ENCODE measurements around the gene IL17RC. TPM values are rescaled to one million over a fixed set of nuclear protein-coding genes. Genes with fewer than 3 reads are reported as not detected.

The IL17RC gene
- total and polyA plus RNA-seq, 12 donors = 18.6 to 62.3 (median 28.4) TPM

- H3K4me3 ChIP-seq = no peak overlapping the region
- 78% methylated on average over 8 of the region's 8 CpGs for WGBS, 2 donors
- intact Hi-C loops (cut with DNase I) = loop anchor here in 1 of 10 donors (10.0 kb wide), 1 partner anchor 67 kb away; the partner anchor contains the start of gene RPUSD3
- no peak for DNase-seq
- ATAC-seq = no peak
- no peaks in the 10 kb centered on the region for H3K36me3 ChIP-seq
- TF ChIP-seq, protein P1, sequence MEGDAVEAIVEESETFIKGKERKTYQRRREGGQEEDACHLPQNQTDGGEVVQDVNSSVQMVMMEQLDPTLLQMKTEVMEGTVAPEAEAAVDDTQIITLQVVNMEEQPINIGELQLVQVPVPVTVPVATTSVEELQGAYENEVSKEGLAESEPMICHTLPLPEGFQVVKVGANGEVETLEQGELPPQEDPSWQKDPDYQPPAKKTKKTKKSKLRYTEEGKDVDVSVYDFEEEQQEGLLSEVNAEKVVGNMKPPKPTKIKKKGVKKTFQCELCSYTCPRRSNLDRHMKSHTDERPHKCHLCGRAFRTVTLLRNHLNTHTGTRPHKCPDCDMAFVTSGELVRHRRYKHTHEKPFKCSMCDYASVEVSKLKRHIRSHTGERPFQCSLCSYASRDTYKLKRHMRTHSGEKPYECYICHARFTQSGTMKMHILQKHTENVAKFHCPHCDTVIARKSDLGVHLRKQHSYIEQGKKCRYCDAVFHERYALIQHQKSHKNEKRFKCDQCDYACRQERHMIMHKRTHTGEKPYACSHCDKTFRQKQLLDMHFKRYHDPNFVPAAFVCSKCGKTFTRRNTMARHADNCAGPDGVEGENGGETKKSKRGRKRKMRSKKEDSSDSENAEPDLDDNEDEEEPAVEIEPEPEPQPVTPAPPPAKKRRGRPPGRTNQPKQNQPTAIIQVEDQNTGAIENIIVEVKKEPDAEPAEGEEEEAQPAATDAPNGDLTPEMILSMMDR (IDR thresholded peaks at IDR 0.05) = no peak
- H3K4me1 ChIP-seq = peaks cover 7 to 21% (median 15%) of the 10 kb centered on the region in 9 donors
- no peak overlapping the region for H3K27ac ChIP-seq
- no peaks in the 10 kb centered on the region for H3K27me3 ChIP-seq
- no peaks in the 10 kb centered on the region for H3K9me3 ChIP-seq
Observed at GRCh38 chr3:9911863-9912262, 5.0 kb upstream of the IL17RC start.

DNA sequence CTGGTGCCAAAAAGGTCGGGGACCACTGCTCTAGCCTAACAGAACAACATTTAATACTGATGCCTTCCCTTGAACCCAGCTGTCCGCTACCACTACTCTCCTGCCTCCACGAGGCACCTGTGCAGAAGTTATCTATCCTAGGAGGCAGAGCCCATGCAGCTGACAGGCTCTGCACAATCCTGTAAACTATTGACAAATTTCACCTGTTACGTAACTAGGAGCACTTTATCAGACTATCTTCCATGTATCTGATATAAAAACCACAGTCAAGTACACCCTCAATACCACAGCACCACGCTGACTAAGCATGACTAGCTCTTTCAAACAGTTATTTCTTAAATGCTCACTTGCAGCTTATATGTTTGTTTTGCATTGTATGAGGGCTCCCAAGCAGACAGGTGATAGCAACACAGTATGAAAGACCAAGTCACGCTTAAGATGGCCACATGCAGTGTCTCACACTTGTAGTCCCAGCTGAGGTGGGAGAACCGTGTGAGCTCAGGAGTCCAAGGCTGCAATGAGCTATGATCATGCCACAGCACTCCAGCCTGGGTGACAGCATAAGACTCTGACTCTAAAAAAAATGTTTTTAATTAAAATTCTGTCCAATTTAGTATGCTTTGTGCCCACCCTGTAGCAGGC is 4.5 kb upstream of the IL17RC start:
- DNase-seq (no peak), ATAC-seq (no peak)
- TF ChIP-seq, protein P1 (IDR thresholded peaks at IDR 0.05) = no peak
- Histone ChIP-seq H3K27ac (no peak overlapping the region), H3K36me3 (no peaks in the 10 kb centered on the region), H3K27me3 (no peaks in the 10 kb centered on the region), H3K4me1 (peaks cover 7 to 26% (median 20%) of the 10 kb centered on the region in 9 donors), H3K4me3 (no peak overlapping the region), H3K9me3 (no peaks in the 10 kb centered on the region)
- 84 to 88% methylated on average over 7 of the region's 7 CpGs for WGBS, 2 donors
- intact Hi-C loops (cut with DNase I) = loop anchor here in 1 of 10 donors (10.0 kb wide), 1 partner anchor 68 kb away; the partner anchor contains the start of gene RPUSD3

DNA sequence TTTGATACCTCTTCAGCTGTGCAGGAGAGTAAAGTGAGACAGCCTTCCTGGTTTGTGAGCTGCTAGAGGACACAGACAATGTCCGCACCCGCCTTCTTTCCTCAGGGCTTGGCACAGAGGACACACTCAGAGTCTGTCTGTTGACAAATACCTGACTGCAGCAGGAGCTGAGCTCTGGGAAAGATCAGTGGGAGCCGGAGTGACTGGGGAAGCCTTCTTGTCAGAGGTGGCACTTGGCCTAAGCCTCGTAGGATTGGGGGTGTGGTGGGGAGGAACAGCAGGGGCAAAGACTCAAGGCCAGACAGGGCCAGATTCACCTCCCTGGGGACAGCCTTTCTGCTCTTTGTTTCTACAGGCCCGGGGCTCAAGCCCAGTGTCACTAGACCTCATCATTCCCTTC is 3.3 kb upstream of the IL17RC start:
- intact Hi-C loops (cut with DNase I) = loop anchor here in 1 of 10 donors (10.0 kb wide), 1 partner anchor 69 kb away; the partner anchor contains the start of gene RPUSD3
- DNase-seq (no peak), ATAC-seq (no peak)
- Histone ChIP-seq H3K4me3 (no peak overlapping the region), H3K36me3 (no peaks in the 10 kb centered on the region), H3K27me3 (no peaks in the 10 kb centered on the region), H3K4me1 (peaks cover 11 to 38% (median 30%) of the 10 kb centered on the region in 9 donors), H3K9me3 (no peaks in the 10 kb centered on the region), H3K27ac (no peak overlapping the region)
- TF ChIP-seq, protein P1 (IDR thresholded peaks at IDR 0.05) = no peak
- WGBS, 2 donors = 78 to 84% methylated on average over 5 of the region's 5 CpGs

DNA sequence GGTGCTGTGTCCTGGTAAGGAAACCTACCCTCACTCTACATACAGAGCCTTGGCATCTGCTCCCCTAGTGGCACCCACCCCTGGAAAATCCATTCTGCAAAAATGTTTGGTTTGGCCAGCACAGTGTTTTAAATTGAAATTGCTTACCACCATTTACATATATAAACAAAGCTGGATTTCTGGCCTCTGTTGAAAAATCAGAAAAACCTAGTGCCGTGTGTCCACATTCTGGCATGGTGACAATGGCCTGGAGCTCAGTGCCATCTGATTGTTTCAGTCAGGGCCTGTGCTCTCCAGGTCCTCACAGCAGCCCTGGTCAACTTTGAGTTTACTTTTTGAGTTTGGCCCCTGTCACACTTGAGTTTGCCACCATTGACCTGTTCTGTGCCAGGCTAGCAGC is 2.9 kb upstream of the IL17RC start:
- DNase-seq (no peak), ATAC-seq (no peak)
- H3K36me3 ChIP-seq = peaks cover 0 to under 1% (median 0%) of the 10 kb centered on the region in 9 donors
- H3K9me3 ChIP-seq = no peaks in the 10 kb centered on the region
- no peaks in the 10 kb centered on the region for H3K27me3 ChIP-seq
- H3K27ac ChIP-seq = peak overlapping the region in 2 of 10 donors; percentile 88 to 91
- TF ChIP-seq, protein P1 (IDR thresholded peaks at IDR 0.05) = no peak
- 66 to 69% methylated on average over 1 of the region's 1 CpG for WGBS, 2 donors
- peaks cover 11 to 42% (median 30%) of the 10 kb centered on the region in 9 donors for H3K4me1 ChIP-seq
- H3K4me3 ChIP-seq = no peak overlapping the region
- intact Hi-C loops (cut with DNase I) = loop anchor here in 1 of 10 donors (10.0 kb wide), 1 partner anchor 69 kb away; the partner anchor contains the start of gene RPUSD3

Measured in heart right ventricle (tissue), 16 donors.